Activated CD4-positive, alpha-beta T cell treated with anti-CD3 and anti-CD28 coated beads for 24 hours (primary cell): Measurements from ENCODE around the gene TXNDC12.

ENCODE experiments used
- DNase-seq, 2 donors: peaks; one replicate each; pipeline ENCODE4 v3.0.0-alpha.2; 2020; ENCODE audit warnings: low read depth in 2 of 2

Gene TXNDC12

DNA sequence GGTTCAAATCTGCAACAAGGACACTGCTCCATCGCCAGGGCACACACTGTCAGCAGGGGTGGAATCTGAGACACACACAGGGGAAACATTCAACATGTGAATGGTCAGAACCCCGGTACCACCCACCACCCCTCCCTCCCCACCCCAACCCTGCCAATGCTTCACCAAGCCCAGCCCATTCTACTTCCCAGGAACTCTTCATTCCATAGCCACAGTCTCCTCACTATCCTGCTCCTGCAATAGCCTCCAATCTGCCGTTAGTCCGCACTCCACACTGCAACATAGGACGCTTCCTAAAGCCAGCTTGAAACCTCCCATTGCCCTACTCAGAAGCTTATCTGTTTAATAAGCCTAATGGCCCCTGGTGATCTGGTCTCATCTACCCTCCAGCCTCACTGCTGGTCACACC lies 57.0 kb downstream of the TXNDC12 start:
- no peak for DNase-seq

DNA sequence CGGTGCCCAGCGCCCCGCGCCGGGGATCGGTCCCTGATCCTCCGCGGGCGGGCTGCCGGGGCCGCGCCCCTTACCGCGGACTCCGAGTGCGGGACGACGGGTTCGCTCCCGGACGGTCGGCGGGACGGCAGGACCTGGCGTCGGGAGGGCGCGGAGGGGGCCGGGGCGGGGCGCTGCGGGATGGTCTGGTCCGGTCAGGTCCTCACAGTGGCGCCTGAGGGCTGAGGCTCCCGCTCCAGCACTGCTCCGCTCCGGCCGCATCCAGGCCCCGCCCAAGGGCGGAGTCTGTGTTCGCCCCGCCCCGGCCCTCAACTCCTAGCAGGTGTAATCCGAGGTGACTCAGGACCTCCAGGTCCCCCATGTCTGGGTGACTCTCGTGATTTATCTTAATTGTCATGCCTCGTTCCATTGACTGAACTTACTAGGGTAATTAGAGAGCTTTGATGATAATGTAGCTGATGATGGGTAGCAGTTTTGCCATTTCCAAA lies 64.5 kb downstream of the TXNDC12 start, which contains the start of gene RAB3B:
TSS of gene RAB3B (minus strand) at position 223 of the 488 bp plus-strand sequence. CDS start 13,583 bp downstream, outside the sequence.
- DNase-seq: peak; percentile 69 to 76

DNA sequence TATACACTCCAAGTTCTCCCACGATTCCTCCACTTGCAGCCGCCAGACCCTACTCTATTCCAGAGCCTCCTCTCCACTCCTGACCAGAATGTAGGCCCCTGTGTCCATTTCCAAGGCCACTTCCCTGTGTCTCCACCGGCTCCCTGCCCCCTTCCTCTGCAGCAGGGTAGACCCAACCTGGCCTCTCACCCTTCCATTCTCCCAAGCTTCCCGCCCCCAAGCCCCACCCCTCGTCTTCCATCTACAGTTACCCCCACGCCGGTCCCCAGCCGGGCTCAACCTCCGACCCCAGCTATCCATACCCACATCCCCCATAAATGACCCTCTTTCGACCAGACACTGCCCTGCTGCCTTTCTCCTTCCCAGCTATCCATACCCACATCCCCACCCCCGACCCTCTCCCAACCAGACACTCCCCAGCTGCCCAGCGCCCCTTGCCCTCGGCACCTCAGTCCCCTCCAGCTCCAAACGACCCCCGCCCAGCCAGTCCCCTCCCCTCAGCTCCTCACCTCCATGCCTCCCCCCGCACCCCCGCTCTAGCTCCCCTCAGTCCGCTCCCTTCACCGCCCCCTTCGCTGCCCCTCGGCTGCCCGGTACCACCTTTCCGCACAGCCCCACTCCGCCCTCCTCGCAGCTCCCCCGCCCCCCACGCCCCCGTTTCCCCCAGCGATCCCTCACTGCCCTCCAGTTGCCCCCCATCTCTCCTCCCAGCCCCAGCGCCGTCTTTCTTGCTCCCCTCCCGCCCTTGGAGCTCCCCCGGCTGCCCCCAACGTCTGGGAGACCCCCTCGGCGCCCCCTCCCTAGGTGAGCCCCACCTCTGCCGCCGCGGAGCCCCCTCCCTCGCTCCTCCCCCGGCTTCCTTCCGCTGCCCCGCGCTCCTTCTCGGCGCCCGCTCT lies 65.2 kb downstream of the TXNDC12 start:
- DNase-seq: no peak

DNA sequence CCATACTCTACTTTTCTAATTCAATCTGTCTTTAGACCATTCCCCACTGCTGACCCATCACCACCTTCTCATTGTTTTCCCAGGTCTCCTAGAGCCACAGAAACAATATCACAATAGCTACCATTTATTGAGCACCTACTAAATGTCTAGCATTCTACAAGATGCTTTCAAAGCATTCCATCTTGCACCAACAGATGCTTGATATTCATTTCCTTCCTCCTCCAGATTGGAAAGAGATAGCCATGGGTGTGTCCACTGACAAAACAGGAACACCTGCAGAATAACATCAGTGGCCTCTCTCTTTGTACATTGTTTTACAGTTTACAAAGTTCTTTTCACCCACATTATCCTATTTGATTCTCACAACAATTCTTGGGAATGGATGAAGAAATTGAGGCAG lies 66.7 kb downstream of the TXNDC12 start:
- DNase-seq: no peak

DNA sequence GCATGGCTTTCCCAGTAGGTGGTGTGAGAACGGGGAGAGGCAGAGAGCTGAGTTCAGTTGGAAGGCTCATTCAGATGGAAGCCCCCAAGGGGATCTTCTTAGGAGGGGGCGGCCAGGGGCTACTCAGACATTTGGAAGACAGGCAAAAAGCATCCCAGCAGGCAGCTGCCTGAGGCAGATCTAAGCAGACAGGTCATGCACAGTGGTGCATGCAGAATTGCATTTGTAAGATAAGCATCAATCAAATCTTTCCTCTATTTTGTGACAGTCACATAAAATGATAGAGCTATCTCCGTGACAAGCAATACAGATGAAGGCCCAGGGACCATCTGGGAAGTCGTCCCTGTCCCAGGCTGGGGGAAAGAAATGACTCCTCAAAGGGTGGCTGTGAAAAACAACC lies 68.3 kb downstream of the TXNDC12 start:
- no peak for DNase-seq

DNA sequence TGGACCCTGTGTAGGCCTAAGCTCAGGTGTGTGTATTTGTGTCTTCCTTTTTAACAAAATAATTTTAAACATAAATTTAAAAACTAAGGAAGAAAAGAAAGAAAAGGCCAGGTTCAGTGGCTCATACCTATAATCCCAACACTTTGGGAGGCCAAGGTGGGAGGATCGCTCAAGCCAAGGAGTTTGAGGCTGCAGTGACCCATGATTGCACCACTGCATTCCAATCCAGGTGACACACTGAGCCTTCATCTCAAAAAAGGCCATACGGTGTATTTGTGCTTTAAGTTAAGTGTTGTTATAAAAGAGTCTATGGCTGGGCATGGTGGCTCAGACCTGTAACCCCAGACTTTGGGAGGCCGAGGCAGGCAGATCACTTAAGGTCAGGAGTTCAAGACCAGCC lies 72.8 kb downstream of the TXNDC12 start:
- no peak for DNase-seq

DNA sequence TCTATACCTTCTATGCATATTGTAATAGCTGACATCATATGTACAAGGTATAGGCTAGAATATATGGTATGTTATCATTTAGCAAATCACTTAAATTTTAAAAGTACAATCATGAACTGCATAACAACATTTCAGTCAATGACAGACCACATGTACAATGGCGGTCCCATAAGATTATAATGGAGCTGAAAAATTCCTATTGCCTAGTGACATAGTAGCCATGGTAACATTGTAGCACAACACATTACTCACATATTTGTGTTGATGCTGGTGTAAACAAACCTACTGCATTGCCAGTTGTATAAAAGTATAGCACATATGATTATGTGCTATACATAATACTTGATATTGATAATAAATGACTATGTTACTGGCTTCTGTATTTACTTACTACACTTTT lies 73.4 kb downstream of the TXNDC12 start:
- DNase-seq: no peak

DNA sequence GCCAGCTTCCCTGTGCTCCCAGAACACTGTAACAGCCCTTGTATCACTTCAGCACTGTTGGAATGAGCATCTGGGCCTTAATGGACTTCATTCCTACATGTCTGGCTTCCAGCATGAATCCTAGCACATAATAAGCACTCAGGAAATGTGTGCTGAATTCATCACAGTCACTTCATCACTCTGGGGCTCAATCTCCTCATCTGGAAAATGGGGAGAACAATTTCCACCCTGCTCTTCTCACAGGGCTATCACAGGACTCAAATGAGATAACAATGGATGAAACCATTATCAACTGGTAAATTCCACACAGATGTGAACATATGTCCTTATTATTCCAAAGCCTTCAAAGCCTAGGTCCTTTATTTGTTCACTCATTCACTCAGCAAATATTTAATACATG lies 76.9 kb downstream of the TXNDC12 start:
- DNase-seq: no peak

DNA sequence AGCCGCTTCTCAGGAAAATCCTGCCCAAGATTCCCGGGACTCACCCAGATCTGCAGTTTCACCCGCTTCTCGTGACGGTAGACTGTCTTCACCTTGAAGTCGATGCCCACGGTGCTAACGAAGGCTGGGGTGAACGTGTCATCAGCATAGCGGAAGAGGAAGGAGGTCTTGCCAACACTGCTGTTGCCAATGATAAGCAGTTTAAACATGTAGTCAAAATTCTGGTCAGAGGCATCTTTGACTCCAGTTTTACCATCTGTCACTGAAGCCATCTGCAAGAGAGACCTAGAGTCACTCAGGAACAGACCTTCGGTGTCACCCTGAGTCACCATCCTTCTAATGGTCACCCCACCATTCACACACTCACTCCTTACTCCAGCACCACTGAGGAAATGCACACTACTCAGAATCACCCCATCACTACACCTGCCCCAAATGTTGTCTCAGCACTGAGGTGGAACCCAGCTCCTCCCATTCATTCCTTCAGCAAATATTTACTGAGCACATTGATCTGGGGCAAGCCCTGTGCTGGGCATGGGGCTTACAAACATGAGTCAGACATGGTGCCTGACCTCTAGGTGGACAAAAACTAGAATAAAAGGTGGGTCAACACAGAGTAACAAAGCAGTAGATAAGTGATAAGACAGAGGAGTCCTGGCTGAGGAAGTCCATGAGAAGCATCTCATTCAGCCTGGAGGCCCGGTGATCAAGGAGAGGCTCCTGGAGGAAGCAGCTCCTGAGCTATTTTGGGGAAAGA lies 78.0 kb downstream of the TXNDC12 start:
- DNase-seq: no peak

DNA sequence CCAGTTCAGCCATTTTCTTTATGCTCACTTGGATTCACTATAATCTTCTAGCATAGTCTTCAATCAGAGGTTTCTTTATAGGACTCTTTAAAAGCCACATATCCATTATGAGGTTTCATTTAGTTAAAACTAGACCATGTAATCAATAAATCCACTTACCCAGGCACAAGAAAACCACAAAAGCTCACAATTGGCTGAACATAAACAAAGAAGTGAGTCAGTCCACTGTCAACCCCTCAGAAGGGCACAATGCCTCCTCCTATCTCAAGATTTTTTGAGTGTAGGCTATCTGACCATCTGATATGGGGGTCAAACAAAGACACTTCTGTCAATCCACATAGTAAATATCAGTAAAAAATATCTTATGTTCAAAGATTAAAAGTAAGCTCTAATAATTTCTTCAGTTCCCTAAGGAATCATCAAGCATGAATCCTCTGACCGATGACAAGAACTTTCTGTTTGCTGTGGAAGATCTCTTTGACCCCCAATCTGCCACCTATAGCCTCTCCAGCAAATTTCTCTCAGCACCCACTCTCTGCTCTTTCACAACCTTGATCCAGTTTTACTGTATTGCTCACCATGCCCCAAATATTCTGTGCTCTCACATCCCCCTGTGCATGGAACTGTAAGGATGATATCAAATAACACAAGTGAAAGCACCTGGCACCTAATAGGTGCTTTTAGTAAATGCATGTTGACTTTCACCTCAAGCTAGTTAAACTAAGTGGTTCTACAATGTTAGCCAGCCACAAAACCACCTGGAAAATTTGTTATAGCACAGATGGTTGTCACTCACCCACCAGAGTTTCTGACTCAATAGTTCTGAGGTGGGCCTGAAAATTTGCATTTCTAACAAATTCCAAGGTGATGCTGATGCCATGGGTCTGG lies 81.2 kb downstream of the TXNDC12 start:
- no peak for DNase-seq
